ENCODE results near the gene SEC24C. TPM values are rescaled to one million over a fixed set of nuclear protein-coding genes. Genes with fewer than 3 reads are reported as not detected.
A peak's percentile ranks its signal among the peaks of the same experiment; 100 is the strongest.

SEC24C gene
- total RNA-seq, 2 experiments from 2014 or later: 87.5 to 88.7 TPM

DNA sequence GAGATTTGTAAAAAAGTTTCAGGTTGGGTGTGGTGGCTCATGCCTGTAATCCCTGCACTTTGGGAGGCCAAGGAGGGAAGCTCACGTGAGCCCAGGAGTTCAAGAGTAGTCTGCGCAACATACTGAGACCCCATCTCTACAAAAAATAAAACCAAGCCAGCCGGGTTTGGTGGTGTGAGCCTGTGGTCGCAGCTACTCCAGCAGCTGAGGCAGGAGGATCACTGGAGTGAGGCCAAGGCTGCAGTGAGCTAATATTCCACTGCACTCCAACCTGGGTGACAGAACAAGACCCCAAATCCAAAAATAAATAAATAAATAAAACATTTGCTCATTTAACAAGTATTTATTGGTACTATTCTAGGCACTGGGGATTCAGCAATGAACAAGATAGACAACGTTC, 36.1 kb downstream of the SEC24C start:
- DNase-seq (no peak), ATAC-seq (no peak)
- intact Hi-C loops (cut with micrococcal nuclease): loop anchor here (5.0 kb wide), 1 partner anchor 38 kb away; the partner anchor contains the start of gene SEC24C
- H3K27me3 Mint-ChIP-seq: no peaks in the 10 kb centered on the region
- POLR2A ChIA-PET: interaction anchor here (0.9 to 11.7 kb wide), 4 partner anchors 10 to 99 kb away, joined by 3 to 112 read pairs (median 45); a partner anchor contains a TSS
- CTCF ChIA-PET: interaction anchor here (1.0 to 5.0 kb wide), 8 partner anchors 8 to 161 kb away, joined by 3 to 30 read pairs (median 4); partner anchors contain the start of gene SEC24C
- no peaks in the 10 kb centered on the region for H3K9me3 Mint-ChIP-seq
- H3K4me3 Mint-ChIP-seq: peak overlapping the region; percentile 85
- H3K36me3 Mint-ChIP-seq (ENCODE audit: low read depth): peaks cover 38% of the 10 kb centered on the region
- TF ChIP-seq, protein P1, sequence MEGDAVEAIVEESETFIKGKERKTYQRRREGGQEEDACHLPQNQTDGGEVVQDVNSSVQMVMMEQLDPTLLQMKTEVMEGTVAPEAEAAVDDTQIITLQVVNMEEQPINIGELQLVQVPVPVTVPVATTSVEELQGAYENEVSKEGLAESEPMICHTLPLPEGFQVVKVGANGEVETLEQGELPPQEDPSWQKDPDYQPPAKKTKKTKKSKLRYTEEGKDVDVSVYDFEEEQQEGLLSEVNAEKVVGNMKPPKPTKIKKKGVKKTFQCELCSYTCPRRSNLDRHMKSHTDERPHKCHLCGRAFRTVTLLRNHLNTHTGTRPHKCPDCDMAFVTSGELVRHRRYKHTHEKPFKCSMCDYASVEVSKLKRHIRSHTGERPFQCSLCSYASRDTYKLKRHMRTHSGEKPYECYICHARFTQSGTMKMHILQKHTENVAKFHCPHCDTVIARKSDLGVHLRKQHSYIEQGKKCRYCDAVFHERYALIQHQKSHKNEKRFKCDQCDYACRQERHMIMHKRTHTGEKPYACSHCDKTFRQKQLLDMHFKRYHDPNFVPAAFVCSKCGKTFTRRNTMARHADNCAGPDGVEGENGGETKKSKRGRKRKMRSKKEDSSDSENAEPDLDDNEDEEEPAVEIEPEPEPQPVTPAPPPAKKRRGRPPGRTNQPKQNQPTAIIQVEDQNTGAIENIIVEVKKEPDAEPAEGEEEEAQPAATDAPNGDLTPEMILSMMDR (IDR thresholded peaks at IDR 0.05): no peak
- H3K4me1 Mint-ChIP-seq (ENCODE audit: low read depth): peaks cover 44% of the 10 kb centered on the region
- H3K27ac Mint-ChIP-seq: peak overlapping the region; percentile 94

DNA sequence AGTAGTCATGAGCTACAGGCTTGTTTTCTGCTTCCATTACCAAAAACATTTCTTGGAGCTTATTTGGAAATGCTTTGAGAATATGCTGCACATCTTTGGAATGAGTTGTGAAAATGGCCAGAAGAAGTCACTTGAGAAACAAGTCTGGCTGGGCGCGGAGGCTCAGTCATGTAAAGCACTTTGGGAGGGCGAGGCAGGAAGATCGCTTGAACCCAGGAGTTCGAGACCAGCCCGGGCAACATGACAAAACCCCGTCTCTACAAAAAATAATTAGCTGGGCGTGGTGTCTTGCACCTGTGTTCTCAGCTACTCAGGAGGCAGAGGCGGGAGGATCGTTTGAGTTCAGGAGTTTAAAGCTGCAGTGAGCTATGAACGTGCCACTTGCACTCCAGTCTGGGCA, 36.8 kb downstream of the SEC24C start:
- TF ChIP-seq, protein P1 (IDR thresholded peaks at IDR 0.05): no peak
- peak overlapping the region; percentile 94 for H3K27ac Mint-ChIP-seq
- H3K9me3 Mint-ChIP-seq: no peaks in the 10 kb centered on the region
- ChIA-PET CTCF (interaction anchor here (1.0 to 5.0 kb wide), 10 partner anchors 8 to 160 kb away, joined by 3 to 30 read pairs (median 4); partner anchors contain the start of gene SEC24C), POLR2A (interaction anchor here (1.3 to 11.7 kb wide), 6 partner anchors 11 to 98 kb away, joined by 4 to 112 read pairs (median 6); a partner anchor contains a TSS)
- no peaks in the 10 kb centered on the region for H3K27me3 Mint-ChIP-seq
- peak overlapping the region; percentile 85 for H3K4me3 Mint-ChIP-seq
- ATAC-seq (no peak), DNase-seq (peak; percentile 33)
- H3K4me1 Mint-ChIP-seq (ENCODE audit: low read depth): peaks cover 37% of the 10 kb centered on the region
- H3K36me3 Mint-ChIP-seq (ENCODE audit: low read depth): peaks cover 32% of the 10 kb centered on the region
- intact Hi-C loops (cut with micrococcal nuclease): loop anchor here (5.0 kb wide), 1 partner anchor 39 kb away; the partner anchor contains the start of gene SEC24C

DNA sequence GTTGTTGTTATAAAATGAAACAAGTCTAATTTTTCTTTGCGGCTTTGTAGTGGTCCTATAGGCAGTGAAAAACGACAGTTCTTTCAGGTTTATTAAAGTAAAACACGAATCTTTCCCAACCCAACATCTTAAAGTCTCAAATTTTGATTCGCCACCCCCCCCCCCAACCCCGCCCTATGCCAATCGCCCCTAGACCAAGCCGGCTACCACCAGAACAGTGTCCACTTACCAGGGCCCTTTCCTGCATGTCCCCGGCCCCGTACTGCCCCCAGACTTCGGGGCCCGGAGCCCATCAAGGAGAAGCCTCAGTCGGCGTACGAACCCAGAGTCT, 37.3 kb downstream of the SEC24C start:
- DNase-seq (no peak), ATAC-seq (no peak)
- peak overlapping the region; percentile 85 for H3K4me3 Mint-ChIP-seq
- POLR2A ChIA-PET: interaction anchor here (1.3 to 11.7 kb wide), 6 partner anchors 12 to 97 kb away, joined by 4 to 112 read pairs (median 6); a partner anchor contains a TSS
- TF ChIP-seq, protein P1 (IDR thresholded peaks at IDR 0.05): no peak
- peak overlapping the region; percentile 94 for H3K27ac Mint-ChIP-seq
- intact Hi-C loops (cut with micrococcal nuclease): loop anchor here (5.0 kb wide), 1 partner anchor 39 kb away; the partner anchor contains the start of gene SEC24C
- no peaks in the 10 kb centered on the region for H3K9me3 Mint-ChIP-seq
- H3K36me3 Mint-ChIP-seq (ENCODE audit: low read depth): peaks cover 31% of the 10 kb centered on the region
- H3K27me3 Mint-ChIP-seq: no peaks in the 10 kb centered on the region
- CTCF ChIA-PET: interaction anchor here (1.1 to 5.0 kb wide), 7 partner anchors 9 to 98 kb away, joined by 3 to 30 read pairs (median 7); a partner anchor contains a TSS
- peaks cover 41% of the 10 kb centered on the region for H3K4me1 Mint-ChIP-seq (ENCODE audit: low read depth)

- Mint-ChIP-seq H3K27ac (peak within 1 kb of the TSS; percentile 94), H3K9me3 (no peaks in the 10 kb centered on the region), H3K4me3 (peak within 1 kb of the TSS; percentile 85), H3K36me3 (ENCODE audit: low read depth) (peaks cover 27% of the 10 kb centered on the region), H3K4me1 (ENCODE audit: low read depth) (peaks cover 42% of the 10 kb centered on the region), H3K27me3 (no peaks in the 10 kb centered on the region)
- POLR2A ChIA-PET: interaction anchor here (0.6 to 11.7 kb wide), 8 partner anchors 12 to 97 kb away, joined by 3 to 112 read pairs (median 6); a partner anchor contains a TSS
- peak; percentile 74 for ATAC-seq
- intact Hi-C loops (cut with micrococcal nuclease): loop anchor here (5.0 kb wide), 1 partner anchor 40 kb away; the partner anchor contains the start of gene SEC24C
- CTCF ChIA-PET: interaction anchor here (1.0 to 5.0 kb wide), 8 partner anchors 9 to 97 kb away, joined by 3 to 30 read pairs (median 8); a partner anchor contains a TSS
- TF ChIP-seq, protein P1 (IDR thresholded peaks at IDR 0.05): no peak
- DNase-seq: peak; percentile 96
These were observed 37.9 kb downstream of the SEC24C start, which contains the start of gene CHCHD1 for GRCh38 chr10:73781879-73782748. TSS of gene CHCHD1 (plus strand) at chr10:73782048. CDS start at chr10:73782076, 28 bp downstream.
